Measurements from ENCODE around the gene MRPL24. TPM values are rescaled to one million over a fixed set of nuclear protein-coding genes. Genes with fewer than 3 reads are reported as not detected.
A peak's percentile ranks its signal among the peaks of the same experiment; 100 is the strongest.

The MRPL24 gene
- total and polyA plus RNA-seq, 9 of the 15 experiments (the other 6 are each of a cell fraction or from before 2014, with no cell fraction given) = 74.3 to 267 (median 113) TPM

DNA sequence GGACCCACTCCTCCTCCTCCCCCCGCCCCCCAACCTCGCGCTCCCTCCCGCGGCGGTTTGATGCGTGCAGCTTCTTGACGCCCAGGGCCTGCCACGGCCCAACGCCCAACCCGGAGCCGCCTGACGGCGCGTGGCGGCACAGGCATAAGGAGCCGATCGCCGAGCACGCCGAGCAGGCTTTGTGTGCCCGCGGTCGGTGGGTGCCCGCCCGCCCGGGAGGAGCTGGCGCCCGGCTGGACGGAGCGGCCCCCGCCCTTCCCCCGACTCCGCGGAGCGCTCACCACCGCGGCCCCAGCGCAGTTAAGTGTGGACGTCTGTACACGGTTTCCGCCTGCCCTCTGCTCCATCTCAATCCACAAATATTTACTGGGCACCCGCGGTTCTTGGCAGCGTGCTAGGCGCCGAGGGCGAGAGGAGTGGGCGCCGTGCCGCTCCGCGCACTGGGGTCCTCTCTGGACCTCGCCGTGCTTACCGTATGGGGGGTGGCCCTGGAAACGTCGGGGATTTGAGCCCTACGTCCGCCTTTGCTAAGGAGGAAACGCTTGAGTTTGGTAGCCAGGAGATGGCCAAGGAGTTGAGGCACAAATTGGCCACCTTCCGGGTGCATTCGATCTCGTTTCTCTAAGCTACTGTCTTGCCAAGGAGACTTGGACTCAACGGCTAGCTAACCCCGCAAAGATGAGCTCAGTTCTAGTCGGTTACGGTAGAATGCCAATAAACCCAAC is 11.0 kb upstream of the MRPL24 start (continued):
- TF ChIP-seq HMG20A (CRISPR knock-in tag; conservative IDR thresholded peaks at IDR 0.05) (no peak), ZNF609 (CRISPR knock-in tag; IDR thresholded peaks at IDR 0.05; ENCODE audit: borderline replicate concordance) (no peak), STAG1 (CRISPR knock-in tag; IDR thresholded peaks at IDR 0.05; ENCODE audit: borderline replicate concordance) (peak; percentile 42; the same call in 1 of the 2 replicates), YY1 (IDR thresholded peaks at IDR 0.05; ENCODE audit: borderline replicate concordance in 1 of 3, control insufficient read depth in 1 of 3, extremely low read depth in 1 of 3, insufficient read depth in 3 of 3, insufficient read length in 1 of 3, insufficient replicate concordance in 2 of 3, low read depth in 1 of 3, low read length in 2 of 3) (peak in 2 of 3 experiments; percentile 27 to 82), SAP30 (IDR thresholded peaks at IDR 0.05; ENCODE audit: borderline replicate concordance, insufficient read depth, low read depth, low read length, poor library complexity, severe bottlenecking) (peak; percentile 48), CAMTA2 (CRISPR knock-in tag; conservative IDR thresholded peaks at IDR 0.05) (no peak), IFI16 (CRISPR knock-in tag; IDR thresholded peaks at IDR 0.05) (no peak), ZNF212 (CRISPR knock-in tag; IDR thresholded peaks at IDR 0.05) (no peak), NBN (IDR thresholded peaks at IDR 0.05; ENCODE audit: low read depth) (no peak), GTF2E2 (tag; IDR thresholded peaks at IDR 0.05) (no peak), HEY1 (CRISPR knock-in tag; IDR thresholded peaks at IDR 0.05; ENCODE audit: borderline replicate concordance) (no peak), ZNF586 (CRISPR knock-in tag; conservative IDR thresholded peaks at IDR 0.05) (no peak), ZNF12 (CRISPR knock-in tag; IDR thresholded peaks at IDR 0.05) (peak; percentile 65; the same call in 1 of the 2 replicates)
- TF ChIP-seq, protein P1, sequence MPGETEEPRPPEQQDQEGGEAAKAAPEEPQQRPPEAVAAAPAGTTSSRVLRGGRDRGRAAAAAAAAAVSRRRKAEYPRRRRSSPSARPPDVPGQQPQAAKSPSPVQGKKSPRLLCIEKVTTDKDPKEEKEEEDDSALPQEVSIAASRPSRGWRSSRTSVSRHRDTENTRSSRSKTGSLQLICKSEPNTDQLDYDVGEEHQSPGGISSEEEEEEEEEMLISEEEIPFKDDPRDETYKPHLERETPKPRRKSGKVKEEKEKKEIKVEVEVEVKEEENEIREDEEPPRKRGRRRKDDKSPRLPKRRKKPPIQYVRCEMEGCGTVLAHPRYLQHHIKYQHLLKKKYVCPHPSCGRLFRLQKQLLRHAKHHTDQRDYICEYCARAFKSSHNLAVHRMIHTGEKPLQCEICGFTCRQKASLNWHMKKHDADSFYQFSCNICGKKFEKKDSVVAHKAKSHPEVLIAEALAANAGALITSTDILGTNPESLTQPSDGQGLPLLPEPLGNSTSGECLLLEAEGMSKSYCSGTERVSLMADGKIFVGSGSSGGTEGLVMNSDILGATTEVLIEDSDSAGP (CRISPR knock-in tag; IDR thresholded peaks at IDR 0.05) = no peak
- TF ChIP-seq, protein P2, sequence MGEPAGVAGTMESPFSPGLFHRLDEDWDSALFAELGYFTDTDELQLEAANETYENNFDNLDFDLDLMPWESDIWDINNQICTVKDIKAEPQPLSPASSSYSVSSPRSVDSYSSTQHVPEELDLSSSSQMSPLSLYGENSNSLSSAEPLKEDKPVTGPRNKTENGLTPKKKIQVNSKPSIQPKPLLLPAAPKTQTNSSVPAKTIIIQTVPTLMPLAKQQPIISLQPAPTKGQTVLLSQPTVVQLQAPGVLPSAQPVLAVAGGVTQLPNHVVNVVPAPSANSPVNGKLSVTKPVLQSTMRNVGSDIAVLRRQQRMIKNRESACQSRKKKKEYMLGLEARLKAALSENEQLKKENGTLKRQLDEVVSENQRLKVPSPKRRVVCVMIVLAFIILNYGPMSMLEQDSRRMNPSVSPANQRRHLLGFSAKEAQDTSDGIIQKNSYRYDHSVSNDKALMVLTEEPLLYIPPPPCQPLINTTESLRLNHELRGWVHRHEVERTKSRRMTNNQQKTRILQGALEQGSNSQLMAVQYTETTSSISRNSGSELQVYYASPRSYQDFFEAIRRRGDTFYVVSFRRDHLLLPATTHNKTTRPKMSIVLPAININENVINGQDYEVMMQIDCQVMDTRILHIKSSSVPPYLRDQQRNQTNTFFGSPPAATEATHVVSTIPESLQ (CRISPR knock-in tag; IDR thresholded peaks at IDR 0.05) = peak; percentile 44; the same call in 1 of the 2 replicates
